Esophagus muscularis mucosa (tissue), 4 donors: ENCODE measurements around the gene IPCEF1. TPM values are rescaled to one million over a fixed set of nuclear protein-coding genes. Genes with fewer than 3 reads are reported as not detected.
A peak's percentile ranks its signal among the peaks of the same experiment; 100 is the strongest.

Source experiments
- DNase-seq: peaks from one replicate; pipeline ENCODE4 v3.0.0-alpha.2; 2017; ENCODE audit errors: extremely low spot score
- H3K27ac ChIP-seq, 4 donors: fragments of 200-600 bp; sonication (generic); replicated peaks in 1 of 4; 1 replicate in 3 of 4; 2 replicates in 1 of 4; pipeline ENCODE4 v1.5.1; 2016 to 2019; ENCODE audit warnings: mild to moderate bottlenecking in 1 of 4
- H3K27me3 ChIP-seq, 4 donors: fragments of 200-600 bp; sonication (generic); one replicate each; pipeline versions ENCODE4 v1.5.1 to v1.6.0; 2016 to 2019
- H3K36me3 ChIP-seq, 4 donors: fragments of 200-600 bp; sonication (generic); one replicate each; pipeline ENCODE4 v1.5.1; 2016 to 2019
- H3K4me1 ChIP-seq, 4 donors: fragments of 200-600 bp; sonication (generic); one replicate each; pipeline ENCODE4 v1.5.1; 2016 to 2019
- H3K4me3 ChIP-seq, 4 donors: fragments of 200-600 bp; sonication (generic); 1 replicate in 2 of 4; 2 replicates in 2 of 4; pipeline ENCODE4 v1.5.1; 2016 to 2019; ENCODE audit warnings: mild to moderate bottlenecking in 4 of 4, moderate library complexity in 1 of 4
- H3K9me3 ChIP-seq, 4 donors: fragments of 200-600 bp; sonication (generic); 1 replicate in 3 of 4; 2 replicates in 1 of 4; pipeline ENCODE4 v1.5.1; 2016 to 2019
- EP300 ChIP-seq: sonication (generic); formaldehyde crosslinking; IDR thresholded peaks from one replicate; pipeline ENCODE4 v1.6.1; 2017; ENCODE audit warnings: antibody characterized with exemption
- POLR2A ChIP-seq: fragments of 450-650 bp; IDR thresholded peaks from one replicate; pipeline ENCODE4 v1.6.1; 2017; ENCODE audit warnings: antibody characterized with exemption, moderate library complexity, mild to moderate bottlenecking, low read depth
- POLR2AphosphoS5 ChIP-seq, 2 donors: sonication (generic); formaldehyde crosslinking; IDR thresholded peaks; one replicate each; pipeline ENCODE4 v1.6.1; 2017; ENCODE audit warnings: antibody characterized with exemption in 2 of 2
- WGBS: methylation state at CpG from one replicate; pipeline ENCODE4 v1.1.5; 2018; 5-methylcytosine and 5-hydroxymethylcytosine counted together
- intact Hi-C: fragments of 100-400 bp; cut with DNase I; formaldehyde crosslinking; loops from one replicate; pipeline ENCODE4 v1.15.1; 2023
- total RNA-seq, 4 donors: library from RNA; depleted of rRNA; stranded (reverse); fragments of >200 nt; gene quantifications; one replicate each; pipeline versions ENCODE4 v1.1.0 to v1.2.1, GENCODE V29; 2016
- TF ChIP-seq, protein P1 (sequence below), 3 experiments: fragments of 200-600 bp in 2 of 3; fragments of 450-650 bp in 1 of 3; sonication (generic) in 2 of 3; IDR thresholded peaks; one replicate each; pipeline ENCODE4 v1.5.1; 2017 to 2019; ENCODE audit warnings: antibody characterized with exemption in 3 of 3, mild to moderate bottlenecking in 2 of 3, moderate library complexity in 1 of 3

Gene IPCEF1
- total RNA-seq, 4 donors from 2014 or later: 0.63 to 2.7 (median 1.2) TPM

DNA sequence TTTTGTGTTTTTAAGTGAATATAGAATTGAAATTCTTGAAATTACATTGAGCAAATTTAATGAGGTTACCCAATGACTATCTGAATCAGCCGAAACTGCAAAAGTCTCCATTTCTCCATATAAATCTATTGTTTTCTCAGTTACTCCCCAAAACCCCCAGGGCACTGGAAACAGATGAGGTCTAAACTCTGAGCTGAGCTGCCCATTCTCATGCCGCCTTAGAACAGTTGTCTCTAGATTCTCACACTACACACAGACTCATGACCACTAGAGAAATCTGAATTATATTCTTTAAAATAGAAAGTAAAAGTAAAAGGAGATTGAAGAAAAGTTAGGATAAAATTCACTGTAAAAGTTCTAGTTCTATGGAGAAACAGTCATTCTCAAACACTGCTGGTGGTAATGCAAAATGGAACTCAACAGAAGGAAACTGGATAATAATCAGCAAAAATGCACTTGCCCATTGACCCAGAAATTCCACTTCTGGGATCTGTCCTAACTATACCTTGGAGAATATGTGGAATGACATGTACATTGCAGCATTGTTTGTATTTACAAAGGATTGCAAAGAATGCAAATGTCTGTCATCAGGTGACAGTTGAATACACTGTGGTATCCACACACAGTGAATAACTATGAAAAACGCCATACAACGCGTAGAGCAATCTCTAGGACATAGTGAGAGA is 125.5 kb downstream of the IPCEF1 start:
- H3K27ac ChIP-seq: no peak overlapping the region
- WGBS: 93% methylated on average over 5 of the region's 5 CpGs
- no peak for DNase-seq
- H3K36me3 ChIP-seq: no peaks in the 10 kb centered on the region
- H3K27me3 ChIP-seq: no peaks in the 10 kb centered on the region
- H3K4me3 ChIP-seq: no peak overlapping the region
- H3K9me3 ChIP-seq: no peaks in the 10 kb centered on the region
- intact Hi-C loops: no loop called here
- TF ChIP-seq POLR2A (no peak), EP300 (no peak), POLR2AphosphoS5 (IDR thresholded peaks at IDR 0.05) (no peak)
- TF ChIP-seq, protein P1, sequence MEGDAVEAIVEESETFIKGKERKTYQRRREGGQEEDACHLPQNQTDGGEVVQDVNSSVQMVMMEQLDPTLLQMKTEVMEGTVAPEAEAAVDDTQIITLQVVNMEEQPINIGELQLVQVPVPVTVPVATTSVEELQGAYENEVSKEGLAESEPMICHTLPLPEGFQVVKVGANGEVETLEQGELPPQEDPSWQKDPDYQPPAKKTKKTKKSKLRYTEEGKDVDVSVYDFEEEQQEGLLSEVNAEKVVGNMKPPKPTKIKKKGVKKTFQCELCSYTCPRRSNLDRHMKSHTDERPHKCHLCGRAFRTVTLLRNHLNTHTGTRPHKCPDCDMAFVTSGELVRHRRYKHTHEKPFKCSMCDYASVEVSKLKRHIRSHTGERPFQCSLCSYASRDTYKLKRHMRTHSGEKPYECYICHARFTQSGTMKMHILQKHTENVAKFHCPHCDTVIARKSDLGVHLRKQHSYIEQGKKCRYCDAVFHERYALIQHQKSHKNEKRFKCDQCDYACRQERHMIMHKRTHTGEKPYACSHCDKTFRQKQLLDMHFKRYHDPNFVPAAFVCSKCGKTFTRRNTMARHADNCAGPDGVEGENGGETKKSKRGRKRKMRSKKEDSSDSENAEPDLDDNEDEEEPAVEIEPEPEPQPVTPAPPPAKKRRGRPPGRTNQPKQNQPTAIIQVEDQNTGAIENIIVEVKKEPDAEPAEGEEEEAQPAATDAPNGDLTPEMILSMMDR (IDR thresholded peaks at IDR 0.05): no peak
- H3K4me1 ChIP-seq: no peaks in the 10 kb centered on the region

- Histone ChIP-seq H3K27me3 (no peaks in the 10 kb centered on the region), H3K27ac (no peak overlapping the region), H3K4me3 (no peak overlapping the region), H3K9me3 (no peaks in the 10 kb centered on the region), H3K36me3 (no peaks in the 10 kb centered on the region), H3K4me1 (no peaks in the 10 kb centered on the region)
- WGBS: 87% methylated on average over 3 of the region's 3 CpGs
- intact Hi-C loops: no loop called here
- DNase-seq: no peak
- TF ChIP-seq EP300 (no peak), POLR2A (no peak), POLR2AphosphoS5 (IDR thresholded peaks at IDR 0.05) (no peak)
- TF ChIP-seq, protein P1 (IDR thresholded peaks at IDR 0.05): no peak
Measured at GRCh38 chr6:154230393-154230792, 126.2 kb downstream of the IPCEF1 start.

GRCh38 chr6:154229786-154230185 is 126.8 kb downstream of the IPCEF1 start:
- 88% methylated on average over 6 of the region's 6 CpGs for WGBS
- intact Hi-C loops: no loop called here
- TF ChIP-seq EP300: no peak
- TF ChIP-seq POLR2A: no peak
- TF ChIP-seq POLR2AphosphoS5 (IDR thresholded peaks at IDR 0.05): no peak
- TF ChIP-seq, protein P1 (IDR thresholded peaks at IDR 0.05): no peak
- H3K4me1 ChIP-seq: no peaks in the 10 kb centered on the region
- no peaks in the 10 kb centered on the region for H3K9me3 ChIP-seq
- H3K27ac ChIP-seq: no peak overlapping the region
- no peaks in the 10 kb centered on the region for H3K27me3 ChIP-seq
- no peaks in the 10 kb centered on the region for H3K36me3 ChIP-seq
- H3K4me3 ChIP-seq: peak overlapping the region in 1 of 4 donors; percentile 9
- DNase-seq: no peak

- H3K9me3 ChIP-seq: no peaks in the 10 kb centered on the region
- 95% methylated on average over 4 of the region's 4 CpGs for WGBS
- H3K27ac ChIP-seq: no peak overlapping the region
- no peak overlapping the region for H3K4me3 ChIP-seq
- TF ChIP-seq POLR2A (no peak), POLR2AphosphoS5 (IDR thresholded peaks at IDR 0.05) (no peak), EP300 (no peak)
- TF ChIP-seq, protein P1 (IDR thresholded peaks at IDR 0.05): no peak
- no peaks in the 10 kb centered on the region for H3K36me3 ChIP-seq
- H3K27me3 ChIP-seq: no peaks in the 10 kb centered on the region
- intact Hi-C loops: no loop called here
- no peaks in the 10 kb centered on the region for H3K4me1 ChIP-seq
- DNase-seq: no peak
Measured at GRCh38 chr6:154228521-154228905, 128.1 kb downstream of the IPCEF1 start.
